ENCODE data around the gene SLC9A9. TPM values are rescaled to one million over a fixed set of nuclear protein-coding genes. Genes with fewer than 3 reads are reported as not detected.

The SLC9A9 gene
- total and polyA plus RNA-seq, 9 of the 15 experiments (the other 6 are each of a cell fraction or from before 2014, with no cell fraction given), result 0.03 to 0.13 TPM; not detected in 7

GRCh38 chr3:143362115-143362991 lies 485.9 kb downstream of the SLC9A9 start (continued):
- no peak for TF ChIP-seq NCOA2 (IDR thresholded peaks at IDR 0.05; ENCODE audit: partially characterized antibody in 2 of 2)
- no peak for TF ChIP-seq FOXP4 (CRISPR knock-in tag; IDR thresholded peaks at IDR 0.05; ENCODE audit: borderline replicate concordance)
- TF ChIP-seq KAT8 (IDR thresholded peaks at IDR 0.05; ENCODE audit: low read depth), result no peak
- TF ChIP-seq ELF4 (CRISPR knock-in tag; IDR thresholded peaks at IDR 0.05), result no peak
- TF ChIP-seq HDAC1 (IDR thresholded peaks at IDR 0.05), result no peak
- no peak for TF ChIP-seq CBX2 (IDR thresholded peaks at IDR 0.05; ENCODE audit: insufficient read depth, low read length, poor library complexity, severe bottlenecking)
- no peak for TF ChIP-seq MGA (IDR thresholded peaks at IDR 0.05)
- no peak for TF ChIP-seq MAX (CRISPR knock-in tag; IDR thresholded peaks at IDR 0.05)
- TF ChIP-seq IFI16 (CRISPR knock-in tag; IDR thresholded peaks at IDR 0.05), result no peak
- no peak for TF ChIP-seq ZNF655 (CRISPR knock-in tag; IDR thresholded peaks at IDR 0.05)
- no peak for TF ChIP-seq FUS (optimal IDR thresholded peaks at IDR 0.05; ENCODE audit: low read depth, low read length)
- TF ChIP-seq HDGF (IDR thresholded peaks at IDR 0.05), result no peak
